ENCODE results near the gene ABCA4.

The ABCA4 gene

DNA sequence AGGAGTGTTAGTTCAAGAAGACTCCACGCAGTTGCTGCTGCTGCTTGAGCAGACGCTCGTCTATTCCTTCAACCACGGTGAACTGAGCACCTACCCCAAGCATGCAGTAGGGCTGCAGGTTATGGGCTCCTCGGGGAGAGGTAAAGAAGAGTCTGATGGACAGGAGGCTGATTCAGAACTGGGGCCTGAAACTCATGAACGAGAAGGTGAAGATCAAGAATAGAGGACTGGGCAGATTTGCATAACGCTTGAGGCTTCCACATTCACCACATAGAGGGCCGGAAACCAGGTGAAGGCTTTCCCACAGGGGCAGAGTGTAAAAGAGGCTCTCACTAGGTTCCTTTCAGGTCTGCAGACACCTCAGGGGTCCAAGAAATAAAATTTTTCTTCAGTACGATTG, 9.1 kb downstream of the ABCA4 start:
- POLR2A ChIA-PET, result no interaction called here

DNA sequence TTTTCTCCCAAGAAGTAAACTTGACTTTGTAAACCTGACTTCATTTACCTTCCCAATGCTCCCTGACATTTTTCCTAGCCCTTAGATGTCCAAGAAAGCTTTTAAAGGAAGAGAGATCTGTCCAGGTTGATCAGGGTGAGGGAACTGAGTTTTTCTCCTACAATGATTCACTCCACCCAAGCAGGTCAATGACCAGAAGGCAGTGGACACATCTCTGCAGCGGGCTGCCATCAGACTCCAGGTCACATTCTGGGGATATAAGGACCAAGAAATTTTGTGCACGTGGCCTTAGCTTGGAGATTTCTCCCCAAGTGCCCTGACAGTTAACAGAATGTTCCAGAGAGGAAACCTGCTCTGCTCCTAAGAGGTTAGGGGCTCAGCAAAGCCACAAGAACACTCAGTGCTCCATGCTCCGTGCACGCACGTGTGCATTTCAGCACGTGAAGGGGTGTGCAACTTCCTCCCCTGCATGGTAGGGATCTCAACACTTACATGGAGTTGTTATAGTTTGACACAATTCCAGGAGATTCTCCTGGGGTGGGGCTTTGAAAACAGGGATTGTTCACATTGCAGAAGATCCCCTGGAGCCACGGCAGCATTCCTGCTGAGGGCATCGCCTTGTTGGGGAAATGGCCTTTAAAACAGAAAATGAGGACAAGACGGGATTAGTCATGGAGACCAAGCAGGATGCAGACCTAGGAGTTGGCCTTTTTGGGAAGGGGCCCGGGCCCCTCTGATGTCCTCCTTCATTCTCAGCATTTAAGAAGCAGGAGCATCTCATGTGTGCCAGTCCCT, 9.8 kb downstream of the ABCA4 start:
- CTCF ChIA-PET, result interaction anchor here (1.3 to 2.1 kb wide), 2 partner anchors 71 to 225 kb away, joined by 4 to 7 read pairs; no protein-coding TSS in a partner anchor
- H3K4me1 ChIP-seq (ENCODE audit: control insufficient read depth, insufficient read depth, low read length), result no peaks in the 10 kb centered on the region
- H3K4me3 ChIP-seq (ENCODE audit: low read depth, low read length), result no peak overlapping the region
- H3K36me3 ChIP-seq (ENCODE audit: control insufficient read depth in 2 of 2, insufficient read depth in 1 of 2, low read length in 2 of 2), result no peaks in the 10 kb centered on the region
- POLR2A ChIA-PET, result no interaction called here
- H3K27ac ChIP-seq (ENCODE audit: extremely low read depth, low read depth, low read length), result no peak overlapping the region
- H3K9me3 ChIP-seq (ENCODE audit: control insufficient read depth, insufficient read depth, low read depth, low read length), result no peaks in the 10 kb centered on the region
- TF ChIP-seq ZNF433 (tag by site-specific recombination; IDR thresholded peaks at IDR 0.05; ENCODE audit: low read depth) (no peak), MZF1 (tag by site-specific recombination; IDR thresholded peaks at IDR 0.05; ENCODE audit: borderline replicate concordance) (no peak), HOXC10 (CRISPR knock-in tag; IDR thresholded peaks at IDR 0.05) (no peak), ZNF776 (tag by site-specific recombination; IDR thresholded peaks at IDR 0.05; ENCODE audit: borderline replicate concordance) (no peak)
- TF ChIP-seq, protein P1, sequence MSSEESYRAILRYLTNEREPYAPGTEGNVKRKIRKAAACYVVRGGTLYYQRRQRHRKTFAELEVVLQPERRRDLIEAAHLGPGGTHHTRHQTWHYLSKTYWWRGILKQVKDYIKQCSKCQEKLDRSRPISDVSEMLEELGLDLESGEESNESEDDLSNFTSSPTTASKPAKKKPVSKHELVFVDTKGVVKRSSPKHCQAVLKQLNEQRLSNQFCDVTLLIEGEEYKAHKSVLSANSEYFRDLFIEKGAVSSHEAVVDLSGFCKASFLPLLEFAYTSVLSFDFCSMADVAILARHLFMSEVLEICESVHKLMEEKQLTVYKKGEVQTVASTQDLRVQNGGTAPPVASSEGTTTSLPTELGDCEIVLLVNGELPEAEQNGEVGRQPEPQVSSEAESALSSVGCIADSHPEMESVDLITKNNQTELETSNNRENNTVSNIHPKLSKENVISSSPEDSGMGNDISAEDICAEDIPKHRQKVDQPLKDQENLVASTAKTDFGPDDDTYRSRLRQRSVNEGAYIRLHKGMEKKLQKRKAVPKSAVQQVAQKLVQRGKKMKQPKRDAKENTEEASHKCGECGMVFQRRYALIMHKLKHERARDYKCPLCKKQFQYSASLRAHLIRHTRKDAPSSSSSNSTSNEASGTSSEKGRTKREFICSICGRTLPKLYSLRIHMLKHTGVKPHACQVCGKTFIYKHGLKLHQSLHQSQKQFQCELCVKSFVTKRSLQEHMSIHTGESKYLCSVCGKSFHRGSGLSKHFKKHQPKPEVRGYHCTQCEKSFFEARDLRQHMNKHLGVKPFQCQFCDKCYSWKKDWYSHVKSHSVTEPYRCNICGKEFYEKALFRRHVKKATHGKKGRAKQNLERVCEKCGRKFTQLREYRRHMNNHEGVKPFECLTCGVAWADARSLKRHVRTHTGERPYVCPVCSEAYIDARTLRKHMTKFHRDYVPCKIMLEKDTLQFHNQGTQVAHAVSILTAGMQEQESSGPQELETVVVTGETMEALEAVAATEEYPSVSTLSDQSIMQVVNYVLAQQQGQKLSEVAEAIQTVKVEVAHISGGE (tag by site-specific recombination; conservative IDR thresholded peaks at IDR 0.05; ENCODE audit: low read depth), result no peak
- TF ChIP-seq, protein P2, sequence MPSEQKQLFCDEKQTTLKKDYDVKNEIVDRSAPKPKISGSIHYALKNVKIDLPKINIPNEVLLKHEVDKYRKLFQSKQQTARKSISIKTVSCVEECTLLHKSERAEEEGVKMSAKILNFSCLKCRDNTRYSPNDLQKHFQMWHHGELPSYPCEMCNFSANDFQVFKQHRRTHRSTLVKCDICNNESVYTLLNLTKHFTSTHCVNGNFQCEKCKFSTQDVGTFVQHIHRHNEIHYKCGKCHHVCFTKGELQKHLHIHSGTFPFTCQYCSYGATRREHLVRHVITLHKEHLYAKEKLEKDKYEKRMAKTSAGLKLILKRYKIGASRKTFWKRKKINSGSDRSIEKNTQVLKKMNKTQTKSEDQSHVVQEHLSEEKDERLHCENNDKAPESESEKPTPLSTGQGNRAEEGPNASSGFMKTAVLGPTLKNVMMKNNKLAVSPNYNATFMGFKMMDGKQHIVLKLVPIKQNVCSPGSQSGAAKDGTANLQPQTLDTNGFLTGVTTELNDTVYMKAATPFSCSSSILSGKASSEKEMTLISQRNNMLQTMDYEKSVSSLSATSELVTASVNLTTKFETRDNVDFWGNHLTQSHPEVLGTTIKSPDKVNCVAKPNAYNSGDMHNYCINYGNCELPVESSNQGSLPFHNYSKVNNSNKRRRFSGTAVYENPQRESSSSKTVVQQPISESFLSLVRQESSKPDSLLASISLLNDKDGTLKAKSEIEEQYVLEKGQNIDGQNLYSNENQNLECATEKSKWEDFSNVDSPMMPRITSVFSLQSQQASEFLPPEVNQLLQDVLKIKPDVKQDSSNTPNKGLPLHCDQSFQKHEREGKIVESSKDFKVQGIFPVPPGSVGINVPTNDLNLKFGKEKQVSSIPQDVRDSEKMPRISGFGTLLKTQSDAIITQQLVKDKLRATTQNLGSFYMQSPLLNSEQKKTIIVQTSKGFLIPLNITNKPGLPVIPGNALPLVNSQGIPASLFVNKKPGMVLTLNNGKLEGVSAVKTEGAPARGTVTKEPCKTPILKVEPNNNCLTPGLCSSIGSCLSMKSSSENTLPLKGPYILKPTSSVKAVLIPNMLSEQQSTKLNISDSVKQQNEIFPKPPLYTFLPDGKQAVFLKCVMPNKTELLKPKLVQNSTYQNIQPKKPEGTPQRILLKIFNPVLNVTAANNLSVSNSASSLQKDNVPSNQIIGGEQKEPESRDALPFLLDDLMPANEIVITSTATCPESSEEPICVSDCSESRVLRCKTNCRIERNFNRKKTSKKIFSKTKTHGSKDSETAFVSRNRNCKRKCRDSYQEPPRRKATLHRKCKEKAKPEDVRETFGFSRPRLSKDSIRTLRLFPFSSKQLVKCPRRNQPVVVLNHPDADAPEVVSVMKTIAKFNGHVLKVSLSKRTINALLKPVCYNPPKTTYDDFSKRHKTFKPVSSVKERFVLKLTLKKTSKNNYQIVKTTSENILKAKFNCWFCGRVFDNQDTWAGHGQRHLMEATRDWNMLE (tag by site-specific recombination; conservative IDR thresholded peaks at IDR 0.05; ENCODE audit: low read depth), result no peak
- TF ChIP-seq, protein P3, sequence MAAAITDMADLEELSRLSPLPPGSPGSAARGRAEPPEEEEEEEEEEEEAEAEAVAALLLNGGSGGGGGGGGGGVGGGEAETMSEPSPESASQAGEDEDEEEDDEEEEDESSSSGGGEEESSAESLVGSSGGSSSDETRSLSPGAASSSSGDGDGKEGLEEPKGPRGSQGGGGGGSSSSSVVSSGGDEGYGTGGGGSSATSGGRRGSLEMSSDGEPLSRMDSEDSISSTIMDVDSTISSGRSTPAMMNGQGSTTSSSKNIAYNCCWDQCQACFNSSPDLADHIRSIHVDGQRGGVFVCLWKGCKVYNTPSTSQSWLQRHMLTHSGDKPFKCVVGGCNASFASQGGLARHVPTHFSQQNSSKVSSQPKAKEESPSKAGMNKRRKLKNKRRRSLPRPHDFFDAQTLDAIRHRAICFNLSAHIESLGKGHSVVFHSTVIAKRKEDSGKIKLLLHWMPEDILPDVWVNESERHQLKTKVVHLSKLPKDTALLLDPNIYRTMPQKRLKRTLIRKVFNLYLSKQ (tag by site-specific recombination; IDR thresholded peaks at IDR 0.05; ENCODE audit: borderline replicate concordance), result no peak
- TF ChIP-seq, protein P4, sequence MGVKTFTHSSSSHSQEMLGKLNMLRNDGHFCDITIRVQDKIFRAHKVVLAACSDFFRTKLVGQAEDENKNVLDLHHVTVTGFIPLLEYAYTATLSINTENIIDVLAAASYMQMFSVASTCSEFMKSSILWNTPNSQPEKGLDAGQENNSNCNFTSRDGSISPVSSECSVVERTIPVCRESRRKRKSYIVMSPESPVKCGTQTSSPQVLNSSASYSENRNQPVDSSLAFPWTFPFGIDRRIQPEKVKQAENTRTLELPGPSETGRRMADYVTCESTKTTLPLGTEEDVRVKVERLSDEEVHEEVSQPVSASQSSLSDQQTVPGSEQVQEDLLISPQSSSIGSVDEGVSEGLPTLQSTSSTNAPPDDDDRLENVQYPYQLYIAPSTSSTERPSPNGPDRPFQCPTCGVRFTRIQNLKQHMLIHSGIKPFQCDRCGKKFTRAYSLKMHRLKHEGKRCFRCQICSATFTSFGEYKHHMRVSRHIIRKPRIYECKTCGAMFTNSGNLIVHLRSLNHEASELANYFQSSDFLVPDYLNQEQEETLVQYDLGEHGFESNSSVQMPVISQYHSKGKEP (tag by site-specific recombination; IDR thresholded peaks at IDR 0.05), result no peak

More for the DNA sequence above, 9.1 kb downstream of the ABCA4 start:
- Histone ChIP-seq H3K4me1 (ENCODE audit: control insufficient read depth, insufficient read depth, low read length) (peaks cover 5% of the 10 kb centered on the region), H3K27ac (ENCODE audit: extremely low read depth, low read depth, low read length) (no peak overlapping the region), H3K9me3 (ENCODE audit: control insufficient read depth, insufficient read depth, low read depth, low read length) (no peaks in the 10 kb centered on the region), H3K36me3 (ENCODE audit: control insufficient read depth in 2 of 2, insufficient read depth in 1 of 2, low read length in 2 of 2) (no peaks in the 10 kb centered on the region), H3K4me3 (ENCODE audit: low read depth, low read length) (no peak overlapping the region)
- CTCF ChIA-PET, result interaction anchor here (0.8 kb wide), 1 partner anchor 224 kb away, joined by 3 read pairs; no protein-coding TSS in a partner anchor
- no peak for TF ChIP-seq ZNF174 (tag by site-specific recombination; IDR thresholded peaks at IDR 0.05)
- TF ChIP-seq ZNF426 (tag by site-specific recombination; IDR thresholded peaks at IDR 0.05), result no peak
- TF ChIP-seq, protein P5, sequence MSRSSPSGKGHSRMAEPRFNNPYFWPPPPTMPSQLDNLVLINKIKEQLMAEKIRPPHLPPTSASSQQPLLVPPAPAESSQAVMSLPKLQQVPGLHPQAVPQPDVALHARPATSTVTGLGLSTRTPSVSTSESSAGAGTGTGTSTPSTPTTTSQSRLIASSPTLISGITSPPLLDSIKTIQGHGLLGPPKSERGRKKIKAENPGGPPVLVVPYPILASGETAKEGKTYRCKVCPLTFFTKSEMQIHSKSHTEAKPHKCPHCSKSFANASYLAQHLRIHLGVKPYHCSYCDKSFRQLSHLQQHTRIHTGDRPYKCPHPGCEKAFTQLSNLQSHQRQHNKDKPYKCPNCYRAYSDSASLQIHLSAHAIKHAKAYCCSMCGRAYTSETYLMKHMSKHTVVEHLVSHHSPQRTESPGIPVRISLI (tag by site-specific recombination; IDR thresholded peaks at IDR 0.05), result no peak
- TF ChIP-seq BCL11B (tag by site-specific recombination; IDR thresholded peaks at IDR 0.05; ENCODE audit: low read depth), result no peak
- no peak for TF ChIP-seq ZNF777 (tag by site-specific recombination; IDR thresholded peaks at IDR 0.05; ENCODE audit: borderline replicate concordance)
- TF ChIP-seq, protein P6, sequence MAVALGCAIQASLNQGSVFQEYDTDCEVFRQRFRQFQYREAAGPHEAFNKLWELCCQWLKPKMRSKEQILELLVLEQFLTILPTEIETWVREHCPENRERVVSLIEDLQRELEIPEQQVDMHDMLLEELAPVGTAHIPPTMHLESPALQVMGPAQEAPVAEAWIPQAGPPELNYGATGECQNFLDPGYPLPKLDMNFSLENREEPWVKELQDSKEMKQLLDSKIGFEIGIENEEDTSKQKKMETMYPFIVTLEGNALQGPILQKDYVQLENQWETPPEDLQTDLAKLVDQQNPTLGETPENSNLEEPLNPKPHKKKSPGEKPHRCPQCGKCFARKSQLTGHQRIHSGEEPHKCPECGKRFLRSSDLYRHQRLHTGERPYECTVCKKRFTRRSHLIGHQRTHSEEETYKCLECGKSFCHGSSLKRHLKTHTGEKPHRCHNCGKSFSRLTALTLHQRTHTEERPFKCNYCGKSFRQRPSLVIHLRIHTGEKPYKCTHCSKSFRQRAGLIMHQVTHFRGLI (tag by site-specific recombination; IDR thresholded peaks at IDR 0.05), result no peak
- no peak for TF ChIP-seq ZNF350 (tag by site-specific recombination; IDR thresholded peaks at IDR 0.05)
- no peak for TF ChIP-seq GFI1B (tag by site-specific recombination; IDR thresholded peaks at IDR 0.05)
- no peak for TF ChIP-seq MZF1 (tag by site-specific recombination; IDR thresholded peaks at IDR 0.05; ENCODE audit: borderline replicate concordance)
- TF ChIP-seq HOXC10 (CRISPR knock-in tag; IDR thresholded peaks at IDR 0.05), result no peak
- TF ChIP-seq ZNF239 (tag by site-specific recombination; IDR thresholded peaks at IDR 0.05), result no peak
- TF ChIP-seq, protein P7, sequence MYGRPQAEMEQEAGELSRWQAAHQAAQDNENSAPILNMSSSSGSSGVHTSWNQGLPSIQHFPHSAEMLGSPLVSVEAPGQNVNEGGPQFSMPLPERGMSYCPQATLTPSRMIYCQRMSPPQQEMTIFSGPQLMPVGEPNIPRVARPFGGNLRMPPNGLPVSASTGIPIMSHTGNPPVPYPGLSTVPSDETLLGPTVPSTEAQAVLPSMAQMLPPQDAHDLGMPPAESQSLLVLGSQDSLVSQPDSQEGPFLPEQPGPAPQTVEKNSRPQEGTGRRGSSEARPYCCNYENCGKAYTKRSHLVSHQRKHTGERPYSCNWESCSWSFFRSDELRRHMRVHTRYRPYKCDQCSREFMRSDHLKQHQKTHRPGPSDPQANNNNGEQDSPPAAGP (tag by site-specific recombination; IDR thresholded peaks at IDR 0.05), result no peak
- TF ChIP-seq SALL2 (tag by site-specific recombination; IDR thresholded peaks at IDR 0.05; ENCODE audit: borderline replicate concordance), result no peak
- TF ChIP-seq SETDB1 (IDR thresholded peaks at IDR 0.05; ENCODE audit: insufficient read length, low read length), result no peak
- TF ChIP-seq ZFP41 (tag by site-specific recombination; IDR thresholded peaks at IDR 0.05; ENCODE audit: borderline replicate concordance), result no peak
- TF ChIP-seq ZNF548 (tag by site-specific recombination; IDR thresholded peaks at IDR 0.05), result no peak

All from HEK293 (cell line).